CD4-positive, alpha-beta T cell treated with Interferon alpha-2 for 1 hour (primary cell): ENCODE data around the gene NLRP11.
A peak's percentile ranks its signal among the peaks of the same experiment; 100 is the strongest.

Experiments used
- DNase-seq, 2 donors: peaks; one replicate each; pipeline ENCODE4 v3.0.0-alpha.2; 2020 to 2022

The NLRP11 gene

DNA sequence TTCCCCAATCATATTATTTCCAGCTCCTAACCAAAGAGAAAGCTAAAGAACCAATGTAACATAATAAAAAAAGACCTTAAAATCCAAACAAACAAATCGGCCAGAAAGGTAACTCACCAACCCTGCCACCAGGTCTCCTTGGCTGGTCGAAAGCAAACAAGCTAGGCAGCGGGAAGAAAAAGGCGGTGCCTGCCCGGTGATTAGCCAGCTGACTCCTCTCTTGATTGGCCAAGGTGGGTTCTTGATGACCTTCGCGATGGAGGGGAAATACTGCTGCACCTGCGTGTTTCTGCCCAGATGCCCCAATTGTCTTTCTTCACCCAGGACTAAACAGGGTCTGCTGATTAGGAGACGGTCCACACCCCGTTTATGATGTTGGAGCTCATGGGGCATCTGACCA is at the start of gene NLRP11:
TSS of gene NLRP11 (minus strand) at position 154 of the 400 bp plus-strand sequence. CDS start 13,825 bp downstream, outside the sequence.
- DNase-seq, result no peak

DNA sequence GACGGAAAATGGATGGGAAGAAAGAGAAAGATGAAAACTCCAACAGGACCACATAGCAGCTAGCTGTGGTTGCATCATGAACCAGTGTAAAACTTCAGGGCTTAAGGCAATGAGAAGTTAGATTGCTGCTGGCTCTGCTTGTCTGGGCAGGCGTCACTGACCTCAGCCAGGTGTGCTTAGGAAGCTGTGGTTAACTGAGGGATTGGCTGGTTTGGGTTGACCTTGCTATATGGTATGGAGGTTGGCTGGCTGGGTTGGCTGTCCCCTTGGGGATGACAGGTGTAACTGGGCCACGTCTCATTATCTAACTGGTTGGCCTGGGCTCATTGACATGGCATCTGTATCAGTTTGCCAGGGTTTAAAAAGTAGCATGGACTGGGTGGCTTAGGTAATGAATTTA is 45.4 kb upstream of the NLRP11 start:
- DNase-seq, result no peak

DNA sequence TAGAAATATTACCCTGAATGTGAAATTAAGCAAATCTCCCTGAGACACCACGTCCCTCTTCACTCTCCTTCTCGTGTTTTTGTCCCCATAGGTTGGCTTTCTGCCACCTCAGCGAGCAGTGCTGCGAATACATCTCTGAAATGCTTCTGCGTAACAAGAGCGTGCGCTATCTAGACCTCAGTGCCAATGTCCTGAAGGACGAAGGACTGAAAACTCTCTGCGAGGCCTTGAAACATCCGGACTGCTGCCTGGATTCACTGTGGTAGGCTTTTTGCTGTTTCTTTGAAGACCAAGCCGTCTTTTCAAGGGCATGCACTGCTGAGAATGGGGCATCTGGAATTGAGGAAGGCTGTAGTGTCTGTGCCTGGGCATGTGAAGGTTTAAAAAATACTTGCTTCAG is 38.9 kb upstream of the NLRP11 start:
- DNase-seq, result no peak

GRCh38 chr19:55867101-55867500 is 35.3 kb upstream of the NLRP11 start:
- no peak for DNase-seq

DNA sequence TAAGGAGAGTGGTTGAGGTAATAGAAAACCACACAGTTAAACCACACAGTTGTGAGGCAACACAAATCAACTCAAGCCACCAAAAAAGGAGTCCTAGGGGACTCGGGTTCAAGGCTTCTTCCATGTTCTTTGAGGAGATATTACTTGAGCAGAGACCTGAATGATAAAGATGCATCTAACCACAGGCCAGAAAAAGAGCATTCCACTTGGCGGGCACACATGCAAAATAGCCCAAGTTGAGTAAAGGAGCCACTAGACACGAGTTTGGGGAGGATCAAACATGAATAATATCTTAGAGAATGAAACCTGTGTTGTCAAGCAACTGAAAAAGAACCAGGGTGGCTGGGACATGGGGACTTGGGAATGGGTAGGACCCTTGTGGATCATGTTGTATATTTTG is 34.7 kb upstream of the NLRP11 start:
- no peak for DNase-seq

GRCh38 chr19:55858969-55859368 is 27.2 kb upstream of the NLRP11 start:
- DNase-seq, result no peak

DNA sequence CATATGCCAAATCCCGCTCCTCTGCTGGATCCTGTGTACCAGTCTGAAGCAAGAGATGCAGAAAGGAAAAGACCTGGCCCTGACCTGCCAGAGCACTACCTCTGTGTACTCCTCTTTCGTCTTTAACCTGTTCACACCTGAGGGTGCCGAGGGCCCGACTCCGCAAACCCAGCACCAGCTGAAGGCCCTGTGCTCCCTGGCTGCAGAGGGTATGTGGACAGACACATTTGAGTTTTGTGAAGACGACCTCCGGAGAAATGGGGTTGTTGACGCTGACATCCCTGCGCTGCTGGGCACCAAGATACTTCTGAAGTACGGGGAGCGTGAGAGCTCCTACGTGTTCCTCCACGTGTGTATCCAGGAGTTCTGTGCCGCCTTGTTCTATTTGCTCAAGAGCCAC is 26.6 kb upstream of the NLRP11 start:
- no peak for DNase-seq

GRCh38 chr19:55857974-55858373 is 26.2 kb upstream of the NLRP11 start:
- DNase-seq, result no peak

- DNase-seq, result peak in 1 of 2 donors; percentile 30
Observed at GRCh38 chr19:55857149-55857548, 25.4 kb upstream of the NLRP11 start.

GRCh38 chr19:55855160-55855559 is 23.4 kb upstream of the NLRP11 start:
- DNase-seq, result no peak

GRCh38 chr19:55838906-55839305 is 7.1 kb upstream of the NLRP11 start:
- no peak for DNase-seq

GRCh38 chr19:55838251-55838650 is 6.5 kb upstream of the NLRP11 start:
- DNase-seq, result no peak

- DNase-seq, result no peak
Observed at GRCh38 chr19:55836340-55836739, 4.5 kb upstream of the NLRP11 start, which contains the start of gene NLRP4. TSS of gene NLRP4 (plus strand) at chr19:55836540. CDS start at chr19:55852081, 15,541 bp downstream.

- DNase-seq, result no peak
Observed at GRCh38 chr19:55832676-55833075, 877 bp upstream of the NLRP11 start.

- DNase-seq, result no peak
Observed at GRCh38 chr19:55830656-55831055, 1.1 kb downstream of the NLRP11 start.

- DNase-seq, result no peak
Observed at GRCh38 chr19:55820037-55820436, 11.8 kb downstream of the NLRP11 start.

GRCh38 chr19:55813906-55814305 is 17.9 kb downstream of the NLRP11 start:
- no peak for DNase-seq

- DNase-seq, result no peak
Observed at GRCh38 chr19:55812449-55812848, 19.4 kb downstream of the NLRP11 start.

- no peak for DNase-seq
Observed at GRCh38 chr19:55811340-55811739, 20.5 kb downstream of the NLRP11 start.

- DNase-seq, result peak; percentile 34 to 54
Observed at GRCh38 chr19:55809381-55810058, 22.3 kb downstream of the NLRP11 start.

GRCh38 chr19:55802281-55802680 is 29.5 kb downstream of the NLRP11 start:
- no peak for DNase-seq

DNA sequence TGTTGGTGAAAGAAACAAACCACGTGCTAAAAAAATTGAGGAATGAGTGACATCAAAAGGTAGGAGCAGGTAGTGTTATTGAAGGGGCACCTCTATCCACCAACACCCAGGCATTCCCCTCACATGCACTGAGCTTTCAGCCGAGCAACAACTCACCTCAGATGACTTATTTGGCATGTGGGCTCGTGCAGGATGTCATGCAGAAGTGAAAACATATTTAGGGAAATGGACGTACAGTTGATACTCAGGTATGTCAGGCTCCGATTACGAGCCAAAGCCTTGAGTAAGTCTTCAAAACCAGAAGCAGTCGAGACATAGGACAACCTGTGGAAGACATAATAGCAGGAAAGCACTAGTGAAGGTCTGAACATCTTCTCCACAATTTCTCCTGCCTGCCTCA is 30.4 kb downstream of the NLRP11 start:
- DNase-seq, result no peak

GRCh38 chr19:55795021-55795420 is 36.8 kb downstream of the NLRP11 start:
- DNase-seq, result no peak

GRCh38 chr19:55781112-55781511 is 50.7 kb downstream of the NLRP11 start:
- DNase-seq, result no peak

DNA sequence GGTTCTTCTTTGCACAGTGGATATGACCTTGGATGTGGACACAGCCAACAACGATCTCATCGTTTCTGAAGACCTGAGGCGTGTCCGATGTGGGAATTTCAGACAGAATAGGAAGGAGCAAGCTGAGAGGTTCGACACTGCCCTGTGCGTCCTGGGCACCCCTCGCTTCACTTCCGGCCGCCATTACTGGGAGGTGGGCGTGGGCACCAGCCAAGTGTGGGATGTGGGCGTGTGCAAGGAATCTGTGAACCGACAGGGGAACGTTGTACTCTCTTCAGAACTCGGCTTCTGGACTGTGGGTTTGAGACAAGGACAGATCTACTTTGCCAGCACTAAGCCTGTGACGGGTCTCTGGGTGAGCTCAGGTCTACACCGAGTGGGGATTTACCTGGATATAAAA is 53.5 kb downstream of the NLRP11 start:
- no peak for DNase-seq
